ENCODE measurements around the gene SNX5. TPM values are rescaled to one million over a fixed set of nuclear protein-coding genes. Genes with fewer than 3 reads are reported as not detected.

SNX5 gene
- total RNA-seq = 110 TPM

DNA sequence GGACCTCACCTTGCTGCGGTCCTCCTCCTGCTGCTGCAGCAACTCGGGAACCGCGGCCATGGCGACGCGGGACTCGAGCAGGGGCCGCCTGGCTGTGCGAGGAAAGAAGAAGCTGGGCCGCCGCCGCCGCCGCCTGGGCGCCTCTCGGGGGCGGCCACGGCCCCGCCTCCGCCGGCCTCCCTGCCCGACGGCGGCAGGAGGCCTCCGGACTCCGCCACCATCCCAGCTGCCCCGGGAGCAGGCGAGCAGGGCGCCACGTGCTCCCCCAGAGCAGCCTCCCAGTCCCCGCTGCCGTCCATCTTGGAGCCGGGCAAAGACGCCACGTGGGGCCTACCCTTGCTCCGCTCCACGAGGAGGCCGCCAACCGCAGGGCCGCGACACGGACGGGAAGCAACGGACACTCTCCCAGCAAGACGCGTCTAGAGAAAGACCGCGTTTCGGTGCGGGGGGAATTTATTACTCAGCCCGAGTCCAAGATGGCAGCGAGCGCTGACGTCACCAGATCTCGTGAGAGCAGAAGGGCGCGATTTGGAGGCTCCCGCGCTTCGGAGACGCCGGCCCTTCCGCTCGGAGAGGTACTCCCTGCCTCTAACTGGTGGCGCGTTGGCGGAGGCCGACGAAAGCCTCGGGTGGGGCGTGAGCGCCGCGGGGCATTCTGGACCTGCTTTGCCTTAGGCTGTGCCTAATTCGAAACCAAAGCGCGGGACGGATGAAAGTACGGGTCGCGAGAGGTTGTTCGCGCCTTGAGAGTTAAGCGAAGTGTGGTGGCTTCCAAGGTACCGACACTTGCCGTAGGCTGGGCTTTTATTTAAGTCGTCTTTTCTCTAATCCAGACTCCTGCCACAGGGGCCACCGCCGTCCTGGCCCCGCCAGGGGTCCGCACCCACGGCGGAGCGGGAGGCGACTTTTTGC is at the start of gene SNX5, which contains the start of gene MGME1:
SNX5 (minus strand) TSS at position 429 of the 912 bp plus-strand sequence; CDS start at position 60, 369 bp downstream.
MGME1 (plus strand) TSS at position 653 of the 912 bp plus-strand sequence. CDS start 842 bp downstream, outside the sequence.

Other genes with a start within 250 kb of the SNX5 start
- gene MGME1, start 224 bp upstream of the SNX5 start, total RNA-seq = 23.3 TPM
- gene OVOL2, start 89.1 kb upstream of the SNX5 start, total RNA-seq = 1.1 TPM
- gene KAT14, start 169.1 kb upstream of the SNX5 start, total RNA-seq = 20.9 TPM
- 21.2 TPM for gene PET117, start 169.1 kb upstream of the SNX5 start, total RNA-seq